ENCODE data around the gene GUSB.
"Not testable (repeated sequence)": the region's sequence is repeated elsewhere in the genome, so short reads cannot be mapped to it uniquely, and the experiment has no call there.

Gene GUSB

GRCh38 chr7:65975814-65976445, 6.1 kb downstream of the GUSB start:
- no peak for DNase-seq (ENCODE audit: low spot score)

- no peak for DNase-seq (ENCODE audit: low spot score)
Measured at GRCh38 chr7:65974876-65975275, 7.1 kb downstream of the GUSB start.

DNA sequence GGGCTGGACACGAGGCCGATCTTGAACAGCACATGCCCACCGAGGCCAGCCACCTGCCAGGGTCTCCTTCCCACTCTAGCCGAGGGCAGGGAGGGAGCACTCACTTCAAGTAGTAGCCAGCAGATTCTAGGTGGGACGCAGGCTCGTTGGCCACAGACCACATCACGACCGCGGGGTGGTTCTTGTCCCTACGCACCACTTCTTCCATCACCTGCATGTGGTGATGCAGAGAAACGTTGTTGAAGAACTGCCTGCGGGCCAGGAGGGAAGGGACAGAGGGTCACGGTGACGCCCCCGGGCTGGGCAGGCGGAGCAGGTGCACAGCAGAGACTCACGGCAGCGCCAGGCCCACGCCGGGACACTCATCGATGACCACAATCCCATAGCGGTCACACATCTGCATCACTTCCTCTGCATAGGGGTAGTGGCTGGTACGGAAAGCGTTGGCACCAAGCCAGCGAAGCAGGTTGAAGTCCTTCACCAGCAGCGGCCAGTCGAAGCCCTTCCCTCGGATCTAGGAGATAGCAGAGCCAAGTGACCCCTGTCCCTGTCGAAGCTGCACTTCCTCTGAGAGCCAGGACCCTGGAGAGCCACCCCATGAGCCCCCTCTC, 7.7 kb downstream of the GUSB start:
- no peak for DNase-seq (ENCODE audit: low spot score)

GRCh38 chr7:65972976-65973375, 9.0 kb downstream of the GUSB start:
- no peak for DNase-seq (ENCODE audit: low spot score)

GRCh38 chr7:65971021-65971420, 11.0 kb downstream of the GUSB start:
- DNase-seq (ENCODE audit: low spot score) = no peak

DNA sequence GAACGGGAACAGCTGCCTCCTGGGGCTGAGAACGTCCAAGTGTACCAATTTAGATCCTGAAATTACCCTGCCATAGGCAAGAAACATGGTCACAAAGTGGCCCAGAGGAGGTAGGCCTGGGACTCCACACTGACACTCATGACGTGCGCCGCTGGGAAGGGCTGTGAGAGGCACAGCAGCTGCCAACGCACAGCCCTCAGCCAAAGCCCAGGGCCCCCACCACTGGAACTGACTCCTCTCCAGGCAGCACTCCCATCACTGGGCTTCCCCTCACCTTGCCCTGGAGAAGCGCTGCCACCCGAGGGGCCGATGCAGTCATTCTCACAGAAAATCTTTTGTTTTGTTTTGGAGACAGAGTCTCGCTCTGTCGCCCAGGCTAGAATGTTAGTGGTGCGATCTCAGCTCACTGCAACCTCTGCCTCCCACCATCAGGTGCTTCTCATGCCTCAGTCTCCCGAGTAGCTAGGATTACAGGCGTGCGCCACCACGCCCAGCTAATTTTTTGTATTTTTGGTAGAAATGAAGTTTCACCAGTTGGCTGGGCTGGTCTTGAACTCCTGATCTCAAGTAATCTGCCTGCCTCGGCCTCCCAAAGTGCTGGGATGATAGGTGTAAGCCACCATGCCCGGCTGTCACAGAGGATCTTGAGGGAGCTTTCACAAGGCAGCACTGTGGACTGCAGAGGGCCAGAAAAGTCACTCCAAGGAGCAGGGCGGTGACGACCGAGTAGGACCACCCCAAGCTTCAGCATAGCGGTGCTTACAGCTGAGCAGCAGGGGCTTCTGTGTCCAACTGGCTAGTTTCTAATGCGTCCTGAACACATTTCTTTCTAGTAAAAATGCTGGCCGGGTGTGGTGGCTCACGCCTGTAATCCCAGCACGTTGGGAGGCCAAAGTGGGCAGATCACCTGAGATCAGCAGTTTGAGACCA, 13.5 kb downstream of the GUSB start:
- DNase-seq (ENCODE audit: low spot score) = no peak

DNA sequence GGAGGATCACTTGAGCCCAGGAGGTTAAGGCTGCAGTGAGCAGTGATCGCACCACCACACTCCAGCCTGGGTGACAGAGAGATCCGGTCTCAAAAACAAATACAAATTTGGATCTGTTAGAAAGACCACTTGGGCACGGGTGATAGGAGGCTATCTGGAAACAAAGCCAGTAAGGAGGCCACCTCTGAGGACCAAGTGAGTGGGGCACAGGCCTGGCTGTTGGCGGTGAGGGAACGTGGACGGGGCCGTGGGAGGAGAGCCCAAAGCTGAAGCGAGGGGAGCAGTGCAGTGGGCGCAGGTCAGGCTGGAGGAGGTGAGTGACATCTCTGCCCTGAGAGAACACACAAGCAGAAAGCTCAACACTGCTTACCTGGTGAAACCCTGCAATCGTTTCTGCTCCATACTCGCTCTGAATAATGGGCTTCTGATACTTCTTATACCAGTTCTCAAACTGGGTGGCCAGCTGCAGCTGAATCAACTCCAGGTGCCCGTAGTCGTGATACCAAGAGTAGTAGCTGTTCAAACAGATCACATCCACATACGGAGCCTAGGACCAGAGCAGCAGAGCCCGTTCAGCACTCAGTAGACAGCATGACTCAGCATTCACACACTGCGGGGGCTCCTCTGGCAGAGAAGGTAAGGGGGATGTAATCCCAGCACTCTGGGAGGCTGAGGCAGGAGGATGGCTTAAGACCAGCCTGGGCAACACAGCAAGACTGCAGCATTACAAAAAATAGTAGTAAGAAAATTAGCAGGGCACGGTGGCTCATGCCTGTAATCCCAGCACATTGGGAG, 14.5 kb downstream of the GUSB start:
- no peak for DNase-seq (ENCODE audit: low spot score)

- no peak for DNase-seq (ENCODE audit: low spot score)
Measured at GRCh38 chr7:65966146-65966545, 15.9 kb downstream of the GUSB start.

GRCh38 chr7:65964671-65965070, 17.3 kb downstream of the GUSB start:
- not testable (repeated sequence) for DNase-seq (ENCODE audit: low spot score)

- no peak for DNase-seq (ENCODE audit: low spot score)
Measured at GRCh38 chr7:65962033-65962432, 20.0 kb downstream of the GUSB start.

DNA sequence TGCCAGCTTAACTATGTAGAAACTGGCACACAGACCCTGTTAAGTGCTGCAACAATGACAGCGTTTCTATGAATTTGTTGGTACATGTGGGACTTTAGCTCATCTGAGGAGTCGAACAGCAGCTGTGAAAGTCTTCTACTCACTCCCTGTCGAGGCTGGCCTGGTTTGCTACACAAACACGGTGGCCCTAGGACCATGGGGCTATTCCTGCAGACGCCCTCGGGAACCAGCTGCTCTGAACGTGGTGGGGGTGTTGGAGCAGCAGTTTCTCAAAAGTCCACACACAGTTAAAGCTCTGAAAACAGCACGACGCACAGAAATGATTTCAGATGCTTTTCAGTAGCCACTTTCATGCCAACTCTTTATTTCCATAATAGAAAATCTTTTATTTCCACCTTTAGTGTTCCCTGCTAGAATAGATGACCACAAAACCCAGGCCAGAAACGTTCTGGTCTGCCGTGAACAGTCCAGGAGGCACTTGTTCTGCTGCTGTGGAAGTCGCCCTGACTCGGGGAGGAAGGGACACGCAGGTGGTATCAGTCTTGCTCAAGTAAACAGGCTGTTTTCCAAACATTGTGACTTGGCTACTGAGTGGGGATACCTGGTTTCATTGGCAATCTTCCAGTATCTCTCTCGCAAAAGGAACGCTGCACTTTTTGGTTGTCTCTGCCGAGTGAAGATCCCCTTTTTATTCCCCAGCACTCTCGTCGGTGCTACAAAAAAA, 21.5 kb downstream of the GUSB start:
- DNase-seq (ENCODE audit: low spot score) = no peak

- DNase-seq (ENCODE audit: low spot score) = no peak
Measured at GRCh38 chr7:65955718-65956117, 26.3 kb downstream of the GUSB start.

GRCh38 chr7:65953890-65954450, 28.0 kb downstream of the GUSB start:
- DNase-seq (ENCODE audit: low spot score) = no peak

- no peak for DNase-seq (ENCODE audit: low spot score)
Measured at GRCh38 chr7:65953001-65953720, 28.9 kb downstream of the GUSB start.

DNA sequence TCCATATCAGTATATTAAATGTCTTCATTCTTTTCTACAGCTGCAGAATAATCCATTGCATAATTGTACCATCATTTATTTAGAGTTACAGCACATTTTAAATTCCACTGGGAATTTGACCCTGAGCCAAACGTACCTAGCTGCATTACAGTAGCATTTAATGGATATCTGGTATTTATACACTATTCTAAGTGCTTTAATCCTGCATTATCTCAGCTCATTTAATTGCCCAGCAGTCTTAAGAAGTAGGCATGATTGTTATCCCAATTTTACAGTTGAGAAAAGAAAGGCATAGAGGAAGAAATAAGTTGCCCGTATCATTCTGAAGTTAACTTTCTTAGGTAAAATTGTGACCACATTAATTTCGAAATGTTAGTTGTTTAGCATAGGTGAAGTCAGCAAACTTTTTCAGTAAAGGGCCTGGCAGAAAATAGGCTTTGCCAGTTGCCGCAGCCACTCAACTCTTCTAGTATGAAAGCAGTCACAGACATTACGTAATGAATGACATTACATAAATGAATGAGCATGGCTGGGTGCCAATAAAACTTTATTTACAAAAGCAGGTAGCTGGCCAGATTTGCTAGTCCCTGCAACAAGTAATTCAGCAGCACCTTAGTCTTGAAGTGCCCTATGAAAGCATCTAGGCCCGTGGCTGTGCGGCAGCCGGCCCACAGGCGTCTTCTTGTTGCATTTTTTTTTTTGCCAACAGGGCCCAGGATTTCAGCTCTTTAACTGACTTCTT, 30.0 kb downstream of the GUSB start:
- DNase-seq (ENCODE audit: low spot score) = no peak

- no peak for DNase-seq (ENCODE audit: low spot score)
Measured at GRCh38 chr7:65946904-65947303, 35.1 kb downstream of the GUSB start.

- DNase-seq (ENCODE audit: low spot score) = not testable (repeated sequence)
Measured at GRCh38 chr7:65945787-65946186, 36.2 kb downstream of the GUSB start.

DNA sequence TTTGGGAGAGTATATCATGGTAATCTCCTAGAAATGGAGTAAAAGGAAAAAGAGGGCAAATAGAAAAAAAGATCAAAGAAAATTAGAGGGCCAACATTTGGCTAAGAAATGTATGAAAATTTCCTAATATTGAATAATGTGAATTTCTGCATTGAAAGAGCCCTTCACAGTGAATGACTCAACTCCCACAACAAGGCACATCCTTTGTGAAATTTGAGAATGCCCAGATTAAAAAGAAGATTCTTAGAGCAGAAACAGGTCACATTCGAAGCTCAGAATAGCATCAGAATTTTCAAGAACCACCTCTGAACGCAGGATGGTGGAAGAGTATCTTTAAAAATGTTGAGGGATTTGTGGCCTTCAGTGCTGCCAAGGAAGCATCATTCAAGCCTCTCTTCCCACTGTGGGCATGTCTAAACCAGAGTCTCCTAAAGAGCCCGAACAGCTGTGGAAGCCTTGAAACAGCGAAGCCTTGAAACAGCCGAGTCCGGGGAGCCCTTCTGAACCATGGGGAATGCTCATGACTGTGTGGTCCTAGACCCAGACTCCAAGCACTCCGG, 43.6 kb downstream of the GUSB start:
- no peak for DNase-seq (ENCODE audit: low spot score)

DNA sequence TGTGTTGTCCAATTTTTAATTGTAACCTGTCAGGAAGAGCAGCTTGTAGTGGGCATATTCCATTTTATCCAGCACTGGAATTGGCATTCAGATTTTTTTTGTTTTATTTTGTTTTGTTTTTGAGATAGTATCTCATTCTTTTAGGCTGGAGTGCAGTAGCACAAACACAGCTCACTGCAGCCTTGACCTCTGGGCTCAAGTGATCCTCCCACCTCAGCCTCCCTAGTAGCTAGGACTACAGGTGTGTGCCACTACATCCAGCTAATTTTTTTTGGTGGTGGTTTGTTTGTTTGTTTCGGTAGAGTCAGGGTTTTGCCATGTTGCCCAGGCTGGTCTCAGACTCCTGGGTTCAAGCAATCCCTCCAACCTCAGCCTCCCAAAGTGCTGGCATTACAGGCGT, 44.7 kb downstream of the GUSB start:
- DNase-seq (ENCODE audit: low spot score) = no peak

Measured in AG08395 (cell line).